ENCODE results near the gene CDC42BPG. TPM values are rescaled to one million over a fixed set of nuclear protein-coding genes. Genes with fewer than 3 reads are reported as not detected.

Gene CDC42BPG
- total RNA-seq, 1 donor from 2014 or later, result 0.05 TPM

DNA sequence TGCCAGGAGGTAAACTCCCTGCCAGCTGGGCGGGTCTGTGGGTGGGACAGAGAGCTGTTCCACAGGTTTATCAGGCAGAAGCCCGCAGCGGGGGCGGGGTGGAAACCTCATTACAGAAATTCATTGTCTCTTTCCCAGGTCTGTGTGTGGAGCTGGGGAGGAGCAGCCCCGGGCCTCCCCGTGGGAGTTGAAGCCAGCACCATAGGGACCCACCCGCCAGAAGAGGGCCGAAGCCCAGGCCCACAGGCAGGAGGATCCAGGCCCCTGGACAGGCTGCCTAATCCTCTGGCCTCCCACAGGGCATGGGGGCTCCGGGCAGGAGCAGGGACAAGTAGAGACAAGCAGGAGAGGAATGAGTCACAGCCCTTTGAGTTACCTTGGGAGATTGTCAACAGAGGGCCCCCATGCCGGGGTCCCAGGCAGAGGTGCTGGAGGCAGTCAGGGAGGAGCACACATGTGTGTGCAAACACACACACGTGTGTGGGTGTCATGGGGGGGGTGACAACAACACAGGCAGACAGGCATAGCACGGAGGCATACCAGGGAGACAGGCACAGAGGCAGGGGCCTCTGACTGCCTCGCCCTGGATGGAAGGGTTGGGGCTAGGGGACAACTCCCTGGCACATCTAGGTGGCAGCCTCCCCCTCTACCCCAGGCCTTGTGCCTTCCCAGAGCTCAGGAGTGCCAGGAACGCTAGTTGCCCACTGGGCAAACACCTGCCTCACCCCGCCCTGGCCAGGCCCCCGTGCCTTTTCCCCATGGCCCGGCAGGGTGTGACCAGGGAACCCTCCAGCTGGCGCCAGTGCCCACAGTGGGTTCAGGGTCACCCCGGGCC, 1.4 kb downstream of the CDC42BPG start:
- no peaks in the 10 kb centered on the region for H3K9me3 Mint-ChIP-seq
- peak overlapping the region; percentile 71 for H3K27ac Mint-ChIP-seq
- DNase-seq, result no peak
- peaks cover 21% of the 10 kb centered on the region for H3K4me1 Mint-ChIP-seq
- peak overlapping the region; percentile 73 for H3K4me3 Mint-ChIP-seq
- H3K27me3 Mint-ChIP-seq, result peaks cover 2% of the 10 kb centered on the region
- no peaks in the 10 kb centered on the region for H3K36me3 Mint-ChIP-seq (ENCODE audit: low read depth)
- intact Hi-C loops (cut with micrococcal nuclease), result no loop called here

DNA sequence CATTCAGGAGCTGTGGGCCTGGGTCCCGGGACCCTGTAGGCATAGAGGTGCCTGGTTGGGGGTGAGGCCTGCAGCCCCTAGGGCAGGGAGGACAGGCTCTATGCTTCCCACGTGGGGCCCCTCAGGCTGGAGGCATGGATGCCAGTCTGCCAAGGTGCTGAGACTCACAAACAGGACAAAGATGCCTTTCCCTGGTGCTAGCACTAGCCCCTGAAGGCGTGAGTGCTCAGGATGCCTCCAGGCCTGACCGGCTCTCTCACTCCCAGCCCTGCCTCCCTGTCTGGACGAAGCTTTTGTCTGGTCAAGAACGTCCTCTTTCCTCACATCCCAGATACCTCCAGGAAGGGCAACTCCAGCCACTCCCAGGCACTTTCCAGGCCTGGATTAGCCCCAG, 2.1 kb downstream of the CDC42BPG start:
- intact Hi-C loops (cut with micrococcal nuclease), result no loop called here
- no peaks in the 10 kb centered on the region for H3K9me3 Mint-ChIP-seq

DNA sequence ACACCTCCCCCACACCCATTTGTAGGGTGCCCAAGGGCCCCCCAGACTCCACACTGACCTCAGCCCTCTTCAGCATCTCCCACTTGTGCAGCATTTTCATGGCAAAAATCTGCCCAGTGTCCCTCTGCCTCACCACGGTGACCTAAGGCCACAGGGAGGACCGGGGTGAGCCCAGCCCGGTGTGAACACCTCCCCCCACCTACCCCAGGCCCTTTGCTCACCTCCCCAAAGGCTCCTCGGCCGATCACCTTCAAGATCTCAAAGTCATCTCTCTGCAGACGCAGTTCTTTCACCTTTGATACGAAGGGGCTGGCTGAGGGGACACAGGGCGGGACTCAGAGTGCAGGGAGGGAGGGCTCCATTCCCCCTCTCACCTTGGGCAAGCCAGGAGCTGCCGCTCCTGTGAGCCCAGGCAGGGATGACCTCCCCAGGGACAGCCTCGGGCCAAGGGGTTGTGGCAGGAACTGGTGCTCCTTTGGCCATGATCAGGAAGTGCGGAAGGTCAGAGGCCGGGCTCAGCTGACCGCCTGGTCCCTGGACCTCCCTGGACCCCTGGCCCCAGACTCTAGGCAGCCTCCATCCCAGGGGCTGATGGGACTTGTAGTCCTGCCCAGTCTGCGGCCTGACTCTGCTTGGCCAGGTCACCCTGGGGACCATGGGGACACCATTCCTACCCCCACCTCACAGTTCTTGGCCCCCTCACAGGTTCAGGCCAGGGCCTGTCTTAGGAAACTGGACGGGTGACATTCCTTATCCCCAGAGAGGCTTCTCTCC, 2.7 kb downstream of the CDC42BPG start:
- H3K9me3 Mint-ChIP-seq, result no peaks in the 10 kb centered on the region
- H3K4me3 Mint-ChIP-seq, result no peak overlapping the region
- DNase-seq, result no peak
- H3K27me3 Mint-ChIP-seq, result peaks cover 2% of the 10 kb centered on the region
- H3K36me3 Mint-ChIP-seq (ENCODE audit: low read depth), result no peaks in the 10 kb centered on the region
- no peak overlapping the region for H3K27ac Mint-ChIP-seq
- peaks cover 13% of the 10 kb centered on the region for H3K4me1 Mint-ChIP-seq
- intact Hi-C loops (cut with micrococcal nuclease), result no loop called here

More for the DNA sequence above, 2.1 kb downstream of the CDC42BPG start:
- Mint-ChIP-seq H3K4me3 (no peak overlapping the region), H3K27me3 (peaks cover 2% of the 10 kb centered on the region), H3K27ac (no peak overlapping the region), H3K36me3 (ENCODE audit: low read depth) (no peaks in the 10 kb centered on the region), H3K4me1 (peaks cover 18% of the 10 kb centered on the region)
- DNase-seq, result no peak

GRCh38 chr11:64839887-64840782, 4.3 kb downstream of the CDC42BPG start:
- H3K27ac Mint-ChIP-seq, result no peak overlapping the region
- DNase-seq, result no peak
- intact Hi-C loops (cut with micrococcal nuclease), result no loop called here
- no peak overlapping the region for H3K4me3 Mint-ChIP-seq
- peaks cover 2% of the 10 kb centered on the region for H3K27me3 Mint-ChIP-seq
- no peaks in the 10 kb centered on the region for H3K36me3 Mint-ChIP-seq (ENCODE audit: low read depth)
- H3K9me3 Mint-ChIP-seq, result no peaks in the 10 kb centered on the region
- peaks cover 10% of the 10 kb centered on the region for H3K4me1 Mint-ChIP-seq

- DNase-seq, result no peak
- Mint-ChIP-seq H3K27me3 (peaks cover 2% of the 10 kb centered on the region), H3K4me3 (no peak overlapping the region), H3K36me3 (ENCODE audit: low read depth) (no peaks in the 10 kb centered on the region), H3K27ac (no peak overlapping the region), H3K4me1 (peaks cover 8% of the 10 kb centered on the region), H3K9me3 (no peaks in the 10 kb centered on the region)
- intact Hi-C loops (cut with micrococcal nuclease), result no loop called here
These were observed 5.1 kb downstream of the CDC42BPG start for GRCh38 chr11:64839335-64839734.

GRCh38 chr11:64838600-64839334, 5.7 kb downstream of the CDC42BPG start:
- Mint-ChIP-seq H3K36me3 (ENCODE audit: low read depth) (no peaks in the 10 kb centered on the region), H3K4me1 (peaks cover 5% of the 10 kb centered on the region), H3K27me3 (peaks cover 2% of the 10 kb centered on the region), H3K4me3 (no peak overlapping the region), H3K27ac (no peak overlapping the region), H3K9me3 (no peaks in the 10 kb centered on the region)
- intact Hi-C loops (cut with micrococcal nuclease), result no loop called here
- no peak for DNase-seq

DNA sequence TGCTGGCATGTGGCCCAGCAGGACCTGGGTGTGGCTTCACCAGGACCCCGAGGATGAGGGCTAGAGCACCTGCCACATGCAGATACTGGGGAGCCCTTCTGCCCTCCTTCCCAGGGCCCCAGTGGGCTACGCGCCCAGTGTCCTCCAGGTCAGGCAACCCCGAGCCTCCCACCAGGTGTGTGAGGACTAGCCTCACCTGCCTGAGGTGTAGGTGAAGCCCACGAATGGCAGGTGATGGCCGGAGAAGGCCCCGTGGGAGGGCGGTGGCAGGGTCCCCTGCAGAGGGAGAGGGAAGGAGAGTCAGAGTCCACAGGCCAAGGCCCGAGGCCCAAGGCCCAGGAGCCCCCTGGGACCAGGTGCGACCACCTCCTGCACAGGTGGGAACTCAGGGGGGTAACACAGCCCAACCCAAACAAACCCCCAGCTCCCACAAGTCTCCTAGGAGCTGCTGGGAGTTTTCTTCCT, 6.5 kb downstream of the CDC42BPG start:
- Mint-ChIP-seq H3K36me3 (ENCODE audit: low read depth) (no peaks in the 10 kb centered on the region), H3K4me3 (no peak overlapping the region), H3K4me1 (no peaks in the 10 kb centered on the region), H3K9me3 (no peaks in the 10 kb centered on the region), H3K27ac (no peak overlapping the region), H3K27me3 (no peaks in the 10 kb centered on the region)
- intact Hi-C loops (cut with micrococcal nuclease), result no loop called here
- DNase-seq, result no peak

DNA sequence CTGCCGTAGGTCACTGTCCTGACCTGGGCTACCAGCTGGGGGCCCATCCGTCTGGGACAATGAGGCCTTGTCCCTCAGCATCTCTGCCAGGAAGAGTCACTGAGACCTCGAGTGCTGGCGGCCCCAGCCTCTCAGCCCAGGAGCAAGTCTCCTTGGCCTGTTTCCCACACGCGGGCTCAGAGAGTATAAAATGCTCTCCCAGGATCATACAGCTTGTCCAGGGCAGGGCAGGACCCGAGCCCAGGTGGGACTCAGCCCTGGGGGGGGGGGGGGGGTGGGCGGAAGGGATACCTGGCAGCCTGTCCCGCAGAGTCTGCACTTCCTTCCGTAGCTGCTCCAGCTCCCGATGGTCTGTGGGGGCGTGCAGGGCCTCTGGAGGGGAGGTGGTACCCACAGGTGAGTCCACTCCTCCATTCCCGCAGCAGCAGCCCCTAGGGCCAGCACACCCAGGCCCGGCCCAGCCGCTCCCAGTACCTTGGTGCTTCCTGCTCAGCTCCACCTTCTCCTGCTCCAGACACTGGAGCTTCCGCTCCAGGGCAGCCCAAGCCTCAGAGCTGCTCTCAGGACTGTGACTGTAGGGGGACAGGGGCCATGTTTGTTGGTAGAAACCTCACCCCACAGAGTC, 7.9 kb downstream of the CDC42BPG start:
- Mint-ChIP-seq H3K9me3 (no peaks in the 10 kb centered on the region), H3K27me3 (no peaks in the 10 kb centered on the region), H3K27ac (no peak overlapping the region)

GRCh38 chr11:64835616-64836447, 8.6 kb downstream of the CDC42BPG start:
- Mint-ChIP-seq H3K36me3 (ENCODE audit: low read depth) (no peaks in the 10 kb centered on the region), H3K4me1 (no peaks in the 10 kb centered on the region), H3K27me3 (no peaks in the 10 kb centered on the region), H3K9me3 (no peaks in the 10 kb centered on the region), H3K27ac (no peak overlapping the region), H3K4me3 (no peak overlapping the region)
- intact Hi-C loops (cut with micrococcal nuclease), result no loop called here
- DNase-seq, result no peak

More for the DNA sequence above, 7.9 kb downstream of the CDC42BPG start:
- DNase-seq, result no peak
- intact Hi-C loops (cut with micrococcal nuclease), result no loop called here
- Mint-ChIP-seq H3K4me1 (no peaks in the 10 kb centered on the region), H3K36me3 (ENCODE audit: low read depth) (no peaks in the 10 kb centered on the region), H3K4me3 (no peak overlapping the region)

GRCh38 chr11:64834723-64835615, 9.5 kb downstream of the CDC42BPG start:
- DNase-seq, result no peak
- no peaks in the 10 kb centered on the region for H3K9me3 Mint-ChIP-seq
- H3K36me3 Mint-ChIP-seq (ENCODE audit: low read depth), result no peaks in the 10 kb centered on the region
- H3K27me3 Mint-ChIP-seq, result no peaks in the 10 kb centered on the region
- no peak overlapping the region for H3K27ac Mint-ChIP-seq
- no peak overlapping the region for H3K4me3 Mint-ChIP-seq
- intact Hi-C loops (cut with micrococcal nuclease), result no loop called here
- no peaks in the 10 kb centered on the region for H3K4me1 Mint-ChIP-seq

GRCh38 chr11:64834031-64834722, 10.3 kb downstream of the CDC42BPG start:
- Mint-ChIP-seq H3K9me3 (no peaks in the 10 kb centered on the region), H3K4me1 (no peaks in the 10 kb centered on the region), H3K36me3 (ENCODE audit: low read depth) (no peaks in the 10 kb centered on the region), H3K27ac (no peak overlapping the region), H3K4me3 (no peak overlapping the region), H3K27me3 (no peaks in the 10 kb centered on the region)
- no peak for DNase-seq
- intact Hi-C loops (cut with micrococcal nuclease), result no loop called here

All from activated CD4-positive, alpha-beta T cell treated with anti-CD3 and anti-CD28 coated beads, Interleukin-2, amount 10 ng/mL, durations not matched to agents 24 days and 14 days (primary cell).